ENCODE results near the gene PCDH9. TPM values are rescaled to one million over a fixed set of nuclear protein-coding genes. Genes with fewer than 3 reads are reported as not detected.
A peak's percentile ranks its signal among the peaks of the same experiment; 100 is the strongest.

The PCDH9 gene
- total and polyA plus RNA-seq, 5 donors, result 5.1 to 30.0 (median 27.8) TPM

GRCh38 chr13:67238277-67238859 is 8.2 kb upstream of the PCDH9 start:
- no peaks in the 10 kb centered on the region for H3K4me1 ChIP-seq (ENCODE audit: control insufficient read depth, insufficient read depth, low read length)
- no peaks in the 10 kb centered on the region for H3K27me3 ChIP-seq (ENCODE audit: control insufficient read depth, insufficient read depth)
- ATAC-seq, result no peak
- H3K27ac ChIP-seq (ENCODE audit: low read length), result no peak overlapping the region
- H3K9me3 ChIP-seq (ENCODE audit: control insufficient read depth, low read length), result no peaks in the 10 kb centered on the region
- intact Hi-C loops (cut with DNase I), result no loop called here
- H3K4me3 ChIP-seq (ENCODE audit: low read length), result no peak overlapping the region
- DNase-seq, result no peak

DNA sequence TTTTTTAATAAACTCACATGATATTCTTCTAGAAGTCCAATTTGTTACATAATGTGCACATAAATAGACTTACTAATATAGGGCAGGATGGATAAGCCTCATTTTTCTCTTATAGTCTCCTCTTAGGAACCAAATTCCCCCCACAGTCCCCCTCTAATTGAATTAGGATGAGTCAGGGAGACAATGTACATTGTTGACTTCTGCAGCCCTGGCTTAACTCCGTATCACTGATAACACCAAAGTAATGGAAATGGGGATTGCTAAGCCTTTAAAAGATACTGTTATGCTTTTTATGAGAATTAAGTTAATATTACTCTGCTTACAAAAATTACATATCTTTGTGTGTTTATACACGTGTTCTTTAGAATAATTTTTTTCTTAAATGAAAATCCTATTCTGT is 5.1 kb upstream of the PCDH9 start:
- Histone ChIP-seq H3K4me3 (ENCODE audit: low read length) (peak overlapping the region; percentile 38), H3K9me3 (ENCODE audit: control insufficient read depth, low read length) (no peaks in the 10 kb centered on the region), H3K27ac (ENCODE audit: low read length) (no peak overlapping the region), H3K4me1 (ENCODE audit: control insufficient read depth, insufficient read depth, low read length) (no peaks in the 10 kb centered on the region), H3K27me3 (ENCODE audit: control insufficient read depth, insufficient read depth) (no peaks in the 10 kb centered on the region)
- DNase-seq (no peak), ATAC-seq (no peak)
- intact Hi-C loops (cut with DNase I), result no loop called here
- WGBS, result 56% methylated on average over 2 of the region's 2 CpGs

DNA sequence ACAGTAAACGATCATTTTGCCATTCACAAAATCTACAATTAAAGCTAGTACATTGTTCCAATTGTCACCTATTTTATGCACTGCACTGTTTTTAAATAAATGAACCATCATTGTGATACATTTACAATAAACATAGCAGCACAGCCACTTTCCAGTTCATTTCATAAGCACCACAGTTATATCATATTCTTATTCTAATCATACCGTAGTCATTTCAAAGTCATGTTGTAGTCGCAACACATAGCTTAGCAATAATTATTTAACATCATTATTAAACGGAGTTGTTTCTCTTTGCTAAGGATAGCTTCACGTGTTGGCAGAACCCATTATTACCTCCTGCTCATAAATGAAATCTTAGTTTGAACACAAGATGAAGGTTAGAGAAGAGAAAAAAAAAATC is 2.2 kb upstream of the PCDH9 start:
- intact Hi-C loops (cut with DNase I), result loop anchor here in 1 of 4 donors (5.0 kb wide), 1 partner anchor 135 kb away; no protein-coding TSS in a partner anchor
- Histone ChIP-seq H3K4me1 (ENCODE audit: control insufficient read depth, insufficient read depth, low read length) (no peaks in the 10 kb centered on the region), H3K27me3 (ENCODE audit: control insufficient read depth, insufficient read depth) (no peaks in the 10 kb centered on the region), H3K27ac (ENCODE audit: low read length) (no peak overlapping the region), H3K4me3 (ENCODE audit: low read length) (peak overlapping the region; percentile 17), H3K9me3 (ENCODE audit: control insufficient read depth, low read length) (no peaks in the 10 kb centered on the region)
- WGBS, result 72% methylated on average over 5 of the region's 5 CpGs
- ATAC-seq (no peak), DNase-seq (no peak)

- H3K27ac ChIP-seq (ENCODE audit: low read length), result peak overlapping the region; percentile 98
- 2% methylated on average over 11 of the region's 11 CpGs for WGBS
- no peak for ATAC-seq
These were observed 1.3 kb upstream of the PCDH9 start for GRCh38 chr13:67231289-67232000.

DNA sequence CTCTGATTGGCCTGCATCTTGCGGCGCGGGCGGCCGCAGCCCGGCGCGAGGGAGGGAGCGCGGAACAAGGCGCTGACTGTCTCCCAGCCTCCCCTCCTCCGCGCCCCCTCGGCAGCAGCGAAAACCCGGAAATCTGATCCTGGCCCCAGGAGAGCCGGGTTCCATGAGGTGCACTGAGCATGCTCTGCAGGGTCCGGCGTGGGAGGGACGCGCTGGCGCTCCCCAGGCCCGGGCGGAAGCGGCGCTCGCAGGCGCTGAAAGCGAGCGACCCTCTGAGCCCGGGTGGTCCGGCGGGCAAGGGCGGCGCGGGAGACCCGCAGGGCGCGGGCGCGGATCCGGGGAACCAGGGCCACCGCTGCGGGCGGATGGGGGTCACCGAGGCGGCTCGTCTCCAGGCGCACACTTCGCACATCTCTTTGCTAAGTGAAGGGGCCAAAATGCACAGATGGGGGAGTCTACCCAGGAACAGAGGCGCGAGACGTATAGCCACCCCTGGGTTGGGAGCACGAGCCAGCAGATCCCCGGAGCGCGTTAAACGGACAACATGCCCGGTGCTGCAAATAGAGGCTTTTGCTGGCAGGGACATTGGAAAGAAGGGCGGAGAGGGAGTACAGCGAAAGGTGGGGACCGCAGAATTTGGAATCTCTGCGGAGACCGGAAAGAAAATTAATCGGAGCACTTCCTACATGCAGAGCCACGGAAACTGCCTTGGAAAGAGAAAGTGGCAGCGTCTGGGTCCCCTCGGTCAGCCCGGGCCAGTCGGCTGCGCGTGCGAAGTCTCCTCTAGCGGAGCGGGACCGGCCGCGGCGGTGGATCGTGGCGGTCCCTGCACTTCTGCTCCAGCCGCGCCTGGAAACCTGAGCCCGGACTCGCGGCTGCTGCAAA is 510 bp upstream of the PCDH9 start:
- peak; percentile 96 to 99 (median 99) for DNase-seq
- peak overlapping the region; percentile 98 for H3K27ac ChIP-seq (ENCODE audit: low read length)
- WGBS, result under 1% methylated on average over 86 of the region's 86 CpGs
- H3K27me3 ChIP-seq (ENCODE audit: control insufficient read depth, insufficient read depth), result no peaks in the 10 kb centered on the region
- peak; percentile 99 to 100 for ATAC-seq
- intact Hi-C loops (cut with DNase I), result loop anchor here in 1 of 4 donors (5.0 kb wide), 1 partner anchor 133 kb away; no protein-coding TSS in a partner anchor
- peaks cover 4% of the 10 kb centered on the region for H3K4me1 ChIP-seq (ENCODE audit: control insufficient read depth, insufficient read depth, low read length)
- H3K4me3 ChIP-seq (ENCODE audit: low read length), result peak overlapping the region; percentile 82
- H3K9me3 ChIP-seq (ENCODE audit: control insufficient read depth, low read length), result no peaks in the 10 kb centered on the region

More at GRCh38 chr13:67231289-67232000, 1.3 kb upstream of the PCDH9 start:
- Histone ChIP-seq H3K4me1 (ENCODE audit: control insufficient read depth, insufficient read depth, low read length) (no peaks in the 10 kb centered on the region), H3K4me3 (ENCODE audit: low read length) (peak overlapping the region; percentile 82), H3K9me3 (ENCODE audit: control insufficient read depth, low read length) (no peaks in the 10 kb centered on the region), H3K27me3 (ENCODE audit: control insufficient read depth, insufficient read depth) (no peaks in the 10 kb centered on the region)
- DNase-seq, result no peak
- intact Hi-C loops (cut with DNase I), result loop anchor here in 1 of 4 donors (5.0 kb wide), 1 partner anchor 134 kb away; no protein-coding TSS in a partner anchor

DNA sequence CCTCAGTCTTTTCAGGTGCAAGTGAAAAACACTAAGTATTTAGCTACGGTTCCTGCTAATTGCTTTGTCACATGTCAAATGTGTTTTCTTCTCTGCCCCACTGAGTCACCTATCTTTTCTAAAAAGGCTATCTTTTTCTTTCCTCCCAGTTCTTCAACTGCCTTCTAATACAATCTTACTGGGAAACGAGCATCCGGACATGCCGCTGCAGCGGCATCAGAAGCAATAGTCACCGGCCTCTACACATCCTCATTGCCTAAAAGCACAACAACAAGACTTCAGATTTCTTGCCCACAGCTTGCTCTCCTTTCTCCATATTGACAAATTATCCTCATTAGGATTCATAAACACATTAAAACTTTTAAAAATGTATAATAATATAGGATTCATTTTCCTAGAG is 1.2 kb downstream of the PCDH9 start:
- no peaks in the 10 kb centered on the region for H3K9me3 ChIP-seq (ENCODE audit: control insufficient read depth, low read length)
- DNase-seq (no peak), ATAC-seq (no peak)
- H3K4me1 ChIP-seq (ENCODE audit: control insufficient read depth, insufficient read depth, low read length), result peaks cover 7% of the 10 kb centered on the region
- no peak overlapping the region for H3K27ac ChIP-seq (ENCODE audit: low read length)
- intact Hi-C loops (cut with DNase I), result loop anchor here (5.0 to 10.0 kb wide), 4 partner anchors 152 to 1574 kb away; no protein-coding TSS in a partner anchor
- no peaks in the 10 kb centered on the region for H3K27me3 ChIP-seq (ENCODE audit: control insufficient read depth, insufficient read depth)
- H3K4me3 ChIP-seq (ENCODE audit: low read length), result peak overlapping the region; percentile 82
- WGBS, result 2% methylated on average over 6 of the region's 6 CpGs

DNA sequence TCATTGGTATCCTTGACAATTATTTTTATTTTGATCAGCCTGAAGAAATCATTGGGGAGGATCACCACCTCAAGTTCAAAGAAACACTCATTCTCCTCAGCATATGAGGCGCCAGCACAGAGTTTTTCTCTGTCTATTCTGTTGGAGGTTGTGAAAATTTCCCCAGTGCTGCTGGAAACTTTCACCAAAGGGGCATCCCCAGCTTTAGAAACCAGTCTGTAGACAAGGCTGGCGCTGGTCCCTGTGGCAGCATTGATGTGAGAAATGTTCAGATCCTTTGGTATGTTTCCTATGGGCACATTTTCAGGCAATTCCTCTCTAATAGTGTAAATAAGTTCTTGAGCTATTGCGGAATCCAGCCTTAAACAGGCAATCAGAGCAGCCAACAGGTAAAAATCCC is 2.1 kb downstream of the PCDH9 start:
- peak overlapping the region; percentile 82 for H3K4me3 ChIP-seq (ENCODE audit: low read length)
- ATAC-seq (no peak), DNase-seq (peak in 1 of 3 donors; percentile 51)
- no peak overlapping the region for H3K27ac ChIP-seq (ENCODE audit: low read length)
- H3K4me1 ChIP-seq (ENCODE audit: control insufficient read depth, insufficient read depth, low read length), result peaks cover 7% of the 10 kb centered on the region
- H3K9me3 ChIP-seq (ENCODE audit: control insufficient read depth, low read length), result no peaks in the 10 kb centered on the region
- intact Hi-C loops (cut with DNase I), result loop anchor here (5.0 to 10.0 kb wide), 4 partner anchors 151 to 1573 kb away; no protein-coding TSS in a partner anchor
- WGBS, result 78% methylated on average over 3 of the region's 3 CpGs
- no peaks in the 10 kb centered on the region for H3K27me3 ChIP-seq (ENCODE audit: control insufficient read depth, insufficient read depth)

DNA sequence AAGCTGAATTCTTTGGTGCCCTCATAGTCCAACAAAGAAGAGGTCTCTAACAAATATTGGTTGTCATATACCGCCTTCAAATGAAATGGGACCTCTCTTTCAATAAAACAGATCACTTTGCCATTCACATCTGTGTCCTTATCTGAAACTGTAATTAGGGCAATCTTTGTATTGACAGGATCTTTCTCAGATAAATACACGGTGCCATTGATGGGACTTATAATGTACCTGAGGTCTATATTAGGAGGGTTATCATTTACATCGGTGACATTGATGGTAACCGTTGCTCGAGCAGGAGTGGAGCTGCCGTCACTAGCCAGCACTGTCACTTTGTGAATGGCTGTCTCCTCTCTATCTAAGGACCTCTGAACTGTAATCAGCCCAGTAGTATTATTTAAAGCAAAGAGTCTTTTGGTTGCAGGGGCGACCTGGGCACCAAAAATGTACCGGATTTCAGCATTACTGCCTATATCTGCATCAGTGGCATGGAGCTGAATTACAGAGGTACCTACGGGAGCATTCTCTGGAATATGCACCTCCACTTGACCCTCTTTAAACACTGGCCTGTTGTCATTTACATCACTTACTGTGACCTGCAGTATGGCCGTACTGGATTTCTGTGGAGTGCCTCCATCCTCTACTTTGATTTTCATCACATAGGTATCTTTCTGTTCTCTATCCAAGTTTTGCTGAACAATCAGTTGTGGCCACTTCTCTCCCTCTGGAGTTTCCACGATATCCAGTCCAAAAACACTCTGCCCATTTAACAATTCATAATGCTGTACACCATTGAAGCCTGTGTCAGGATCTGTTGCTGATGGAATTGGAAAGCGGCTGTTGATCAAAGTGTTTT is 2.8 kb downstream of the PCDH9 start:
- H3K4me1 ChIP-seq (ENCODE audit: control insufficient read depth, insufficient read depth, low read length), result peaks cover 7% of the 10 kb centered on the region
- intact Hi-C loops (cut with DNase I), result loop anchor here (5.0 to 10.0 kb wide), 4 partner anchors 150 to 1573 kb away; no protein-coding TSS in a partner anchor
- no peaks in the 10 kb centered on the region for H3K27me3 ChIP-seq (ENCODE audit: control insufficient read depth, insufficient read depth)
- DNase-seq (peak in 1 of 3 donors; percentile 36), ATAC-seq (no peak)
- no peaks in the 10 kb centered on the region for H3K9me3 ChIP-seq (ENCODE audit: control insufficient read depth, low read length)
- H3K27ac ChIP-seq (ENCODE audit: low read length), result no peak overlapping the region
- 60% methylated on average over 12 of the region's 12 CpGs for WGBS
- peak overlapping the region; percentile 82 for H3K4me3 ChIP-seq (ENCODE audit: low read length)

GRCh38 chr13:67226696-67227095 is 3.4 kb downstream of the PCDH9 start:
- Histone ChIP-seq H3K4me3 (ENCODE audit: low read length) (peak overlapping the region; percentile 82), H3K27me3 (ENCODE audit: control insufficient read depth, insufficient read depth) (no peaks in the 10 kb centered on the region), H3K4me1 (ENCODE audit: control insufficient read depth, insufficient read depth, low read length) (peaks cover 7% of the 10 kb centered on the region), H3K9me3 (ENCODE audit: control insufficient read depth, low read length) (no peaks in the 10 kb centered on the region), H3K27ac (ENCODE audit: low read length) (no peak overlapping the region)
- intact Hi-C loops (cut with DNase I), result loop anchor here (5.0 to 10.0 kb wide), 4 partner anchors 149 to 1572 kb away; no protein-coding TSS in a partner anchor
- DNase-seq (no peak), ATAC-seq (no peak)
- 36% methylated on average over 6 of the region's 6 CpGs for WGBS
